Hepatocyte (in vitro differentiated cells): ENCODE data around the gene AXIN1. TPM values are rescaled to one million over a fixed set of nuclear protein-coding genes. Genes with fewer than 3 reads are reported as not detected.

Source experiments
- DNase-seq: peaks from one replicate; pipeline ENCODE4 v3.0.0-alpha.2; 2016; ENCODE audit warnings: low spot score
- H2AFZ ChIP-seq: fragments of 200-600 bp; sonication (generic); 2 replicates; pipeline ENCODE4 v1.6.0; 2016; ENCODE audit warnings: antibody characterized with exemption, mild to moderate bottlenecking
- H3K27ac ChIP-seq: fragments of 200-600 bp; sonication (generic); 2 replicates; pipeline ENCODE4 v1.5.1; 2016; ENCODE audit warnings: mild to moderate bottlenecking
- H3K27me3 ChIP-seq: fragments of 200-600 bp; sonication (generic); 2 replicates; pipeline ENCODE4 v1.6.1; 2016
- H3K36me3 ChIP-seq: fragments of 200-600 bp; sonication (generic); replicated peaks from 2 replicates; pipeline ENCODE4 v1.5.1; 2016; ENCODE audit warnings: low read depth; ENCODE audit not compliant: insufficient read depth
- H3K4me1 ChIP-seq: fragments of 200-600 bp; sonication (generic); 2 replicates; pipeline ENCODE4 v1.5.1; 2016; ENCODE audit warnings: mild to moderate bottlenecking, moderate library complexity; ENCODE audit not compliant: insufficient read depth
- H3K4me2 ChIP-seq: fragments of 200-600 bp; sonication (generic); 2 replicates; pipeline ENCODE4 v1.6.0; 2016
- H3K4me3 ChIP-seq: fragments of 200-600 bp; sonication (generic); 2 replicates; pipeline ENCODE4 v1.5.1; 2016; ENCODE audit warnings: mild to moderate bottlenecking
- H3K79me2 ChIP-seq: fragments of 200-600 bp; sonication (generic); 2 replicates; pipeline ENCODE4 v1.6.0; 2017; ENCODE audit warnings: mild to moderate bottlenecking
- H3K9me2 ChIP-seq: fragments of 200-600 bp; sonication (generic); replicated peaks from 2 replicates; pipeline ENCODE4 v1.6.0; 2017; ENCODE audit warnings: mild to moderate bottlenecking; ENCODE audit not compliant: insufficient read depth
- H3K9me3 ChIP-seq: fragments of 200-600 bp; sonication (generic); 2 replicates; pipeline ENCODE4 v1.5.1; 2016; ENCODE audit warnings: low read depth, mild to moderate bottlenecking
- H4K20me1 ChIP-seq: fragments of 200-600 bp; sonication (generic); 2 replicates; pipeline ENCODE4 v1.6.0; 2016; ENCODE audit warnings: mild to moderate bottlenecking; ENCODE audit not compliant: insufficient read depth, poor library complexity, severe bottlenecking
- CTCF ChIP-seq: fragments of 200-600 bp; sonication (generic); IDR thresholded peaks from 2 replicates; pipeline ENCODE4 v1.5.1; 2016; ENCODE audit warnings: antibody characterized with exemption, mild to moderate bottlenecking; ENCODE audit not compliant: poor library complexity
- EZH2 ChIP-seq: fragments of 200-600 bp; sonication (generic); IDR thresholded peaks from 2 replicates; pipeline ENCODE4 v1.6.1; 2016; ENCODE audit warnings: antibody characterized with exemption, mild to moderate bottlenecking, borderline replicate concordance
- EZH2phosphoT487 ChIP-seq: fragments of 200-600 bp; sonication (generic); IDR thresholded peaks from one replicate; pipeline ENCODE4 v1.6.1; 2018; ENCODE audit warnings: antibody characterized with exemption, mild to moderate bottlenecking, low read depth, moderate library complexity; ENCODE audit not compliant: unreplicated experiment, severe bottlenecking
- WGBS: methylation state at CpG from one replicate; pipeline ENCODE4 v1.1.6; 2016; ENCODE audit warnings: low lambda C conversion rate; ENCODE audit errors: missing lambda C conversion rate; 5-methylcytosine and 5-hydroxymethylcytosine counted together
- polyA plus RNA-seq: library from polyadenylated mRNA; unstranded; fragments of >200 nt; fragmentation: Nextera tagmentation; extraction: Ambion mirVana; gene quantifications from 2 replicates; pipeline ENCODE4 v1.2.1, GENCODE V29; 2016
- total RNA-seq: library from RNA; depleted of rRNA; stranded (reverse); fragments of >200 nt; gene quantifications from 2 replicates; pipeline ENCODE4 v1.2.3, GENCODE V29; 2014

AXIN1 gene
- total and polyA plus RNA-seq, 2 experiments from 2014 or later: 16.1 to 27.2 TPM

GRCh38 chr16:276426-277077 is 76.0 kb downstream of the AXIN1 start:
- TF ChIP-seq EZH2: no peak
- no peak for TF ChIP-seq CTCF
- no peak for TF ChIP-seq EZH2phosphoT487
- H3K4me2 ChIP-seq: no peak overlapping the region
- H3K79me2 ChIP-seq: no peaks in the 10 kb centered on the region
- H3K9me2 ChIP-seq: no peaks in the 10 kb centered on the region
- no peak overlapping the region for H3K27ac ChIP-seq
- H3K4me3 ChIP-seq: no peak overlapping the region
- H3K4me1 ChIP-seq: peaks cover 6% of the 10 kb centered on the region
- H3K9me3 ChIP-seq: no peaks in the 10 kb centered on the region
- peaks cover 48% of the 10 kb centered on the region for H3K27me3 ChIP-seq
- H4K20me1 ChIP-seq: no peaks in the 10 kb centered on the region
- WGBS: 86% methylated on average over 20 of the region's 20 CpGs
- H2AFZ ChIP-seq: no peak overlapping the region
- no peaks in the 10 kb centered on the region for H3K36me3 ChIP-seq
- DNase-seq: no peak

GRCh38 chr16:275786-276232 is 76.7 kb downstream of the AXIN1 start, which contains the start of gene RGS11:
Gene RGS11 (minus strand): TSS chr16:275944. CDS start chr16:275911, 33 bp downstream.
- no peaks in the 10 kb centered on the region for H3K9me3 ChIP-seq
- no peak within 1 kb of the TSS for H2AFZ ChIP-seq
- peaks cover 41% of the 10 kb centered on the region for H3K27me3 ChIP-seq
- DNase-seq: no peak
- TF ChIP-seq EZH2 (no peak), EZH2phosphoT487 (no peak), CTCF (no peak)
- H3K4me2 ChIP-seq: peak within 1 kb of the TSS; percentile 91
- peaks cover 2% of the 10 kb centered on the region for H3K4me1 ChIP-seq
- H3K4me3 ChIP-seq: no peak within 1 kb of the TSS
- H3K79me2 ChIP-seq: no peaks in the 10 kb centered on the region
- no CpG with 5 or more reads among the region's 56 CpGs for WGBS
- H3K9me2 ChIP-seq: no peaks in the 10 kb centered on the region
- no peak within 1 kb of the TSS for H3K27ac ChIP-seq
- H4K20me1 ChIP-seq: no peaks in the 10 kb centered on the region
- no peaks in the 10 kb centered on the region for H3K36me3 ChIP-seq

GRCh38 chr16:275041-275641 is 77.4 kb downstream of the AXIN1 start:
- Histone ChIP-seq H3K4me3 (no peak overlapping the region), H4K20me1 (no peaks in the 10 kb centered on the region), H3K9me3 (no peaks in the 10 kb centered on the region), H3K27me3 (peaks cover 38% of the 10 kb centered on the region), H3K79me2 (no peaks in the 10 kb centered on the region), H3K4me2 (peak overlapping the region; percentile 91), H3K36me3 (no peaks in the 10 kb centered on the region), H2AFZ (no peak overlapping the region), H3K4me1 (no peaks in the 10 kb centered on the region), H3K27ac (no peak overlapping the region), H3K9me2 (no peaks in the 10 kb centered on the region)
- no peak for DNase-seq
- TF ChIP-seq CTCF: no peak
- peak; percentile 70 for TF ChIP-seq EZH2
- WGBS: 9% methylated on average over 27 of the region's 58 CpGs
